Activated CD4-positive, CD25-positive, alpha-beta regulatory T cell treated with anti-CD3 and anti-CD28 coated beads, Interleukin-2, amount 50 U/mL, for 72 hours (primary cell): ENCODE data around the gene VRK3.

Experiments
- DNase-seq: peaks from one replicate; pipeline ENCODE4 v3.0.0; 2021

VRK3 gene

DNA sequence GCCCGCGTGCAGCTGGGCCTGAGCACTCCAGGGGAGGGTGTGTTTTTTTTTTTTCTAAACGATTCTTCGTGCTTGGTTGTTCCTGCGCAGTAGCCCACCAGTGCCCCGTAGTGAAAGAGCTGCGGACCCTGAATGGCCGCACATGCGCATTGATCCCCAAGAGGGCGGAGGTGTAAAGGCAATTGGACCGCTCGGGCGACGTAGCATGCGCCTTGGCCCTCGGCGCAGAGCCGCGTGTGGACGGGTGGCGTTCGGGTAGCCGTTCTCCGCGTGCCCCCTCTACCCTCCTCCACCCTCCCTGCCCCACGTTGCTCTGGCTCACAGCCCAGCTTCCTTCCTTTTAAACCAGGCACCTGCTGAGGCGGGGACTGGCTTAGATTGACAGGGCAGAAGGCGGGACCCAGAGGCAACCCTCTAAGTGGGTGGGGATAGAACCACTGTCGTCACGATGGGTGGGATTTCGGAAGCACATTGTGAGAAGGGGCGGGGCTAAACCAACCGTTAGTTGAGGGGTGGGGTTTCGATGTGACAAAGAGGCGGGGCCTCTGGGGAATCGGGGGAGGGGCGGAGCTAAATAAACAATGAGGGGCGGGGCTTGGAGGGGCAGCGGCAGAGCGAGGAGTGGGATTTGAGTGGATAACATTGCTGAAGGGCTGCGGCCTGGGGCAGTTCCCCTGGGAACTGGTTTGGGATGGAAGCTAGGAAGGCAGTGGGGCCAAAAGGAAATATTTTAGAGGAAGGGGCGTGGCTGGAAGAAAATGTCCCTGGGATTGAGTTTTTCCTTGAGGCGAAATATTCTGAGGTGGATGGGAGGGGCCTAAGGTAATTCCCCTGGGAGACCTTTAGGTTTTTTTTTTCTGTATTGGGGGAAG lies 95.3 kb downstream of the VRK3 start:
- peak; percentile 87 for DNase-seq

GRCh38 chr19:49929121-49929610 lies 96.0 kb downstream of the VRK3 start, which contains the start of the genes ATF5 and NUP62:
ATF5 (plus strand) TSS chr19:49929205; CDS start chr19:49930851, 1,646 bp downstream.
NUP62 (minus strand) TSS chr19:49929504; CDS start chr19:49909807, 19,697 bp downstream.
- peak; percentile 97 for DNase-seq

DNA sequence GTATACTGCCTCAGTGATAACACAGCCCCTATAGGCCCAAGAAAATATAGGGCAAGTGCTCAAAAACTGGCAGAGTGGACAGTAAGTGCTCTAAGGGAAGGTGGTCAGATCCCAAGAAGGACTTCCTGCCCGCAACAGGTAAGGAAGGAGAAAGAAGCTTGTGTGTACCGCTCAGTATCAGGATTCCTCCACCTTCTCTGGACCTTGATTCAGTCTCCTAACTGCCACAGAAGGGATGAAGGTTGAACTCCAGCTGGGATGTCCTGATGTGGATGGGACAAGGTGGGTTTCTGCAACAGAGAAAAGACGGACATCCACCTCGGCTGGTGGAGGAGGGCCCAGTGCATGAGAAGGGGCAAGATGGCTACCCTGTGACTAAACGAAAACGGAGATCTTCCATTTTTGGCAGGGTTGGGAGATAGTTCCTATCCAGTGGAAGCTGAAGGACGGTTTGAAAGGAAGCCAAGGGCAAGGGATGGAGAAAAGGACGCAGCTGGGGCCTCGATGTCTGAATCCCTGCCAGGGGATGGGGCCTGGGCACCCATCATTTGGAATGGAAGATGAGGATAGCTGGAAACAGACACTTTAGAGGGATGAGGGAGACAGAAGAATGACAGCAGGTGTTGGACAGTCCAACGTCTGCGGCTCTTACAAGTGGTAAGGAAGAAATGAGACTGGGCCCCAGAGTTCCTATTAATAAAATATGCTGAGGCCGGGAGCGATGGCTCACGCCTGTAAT lies 97.5 kb downstream of the VRK3 start:
- no peak for DNase-seq

- no peak for DNase-seq
Observed at GRCh38 chr19:49926515-49926914, 98.7 kb downstream of the VRK3 start.
